Measurements from ENCODE around the gene NPDC1.

NPDC1 gene

GRCh38 chr9:137045294-137046087, 486 bp downstream of the NPDC1 start:
- no peak overlapping the region for H3K27ac Mint-ChIP-seq
- no peaks in the 10 kb centered on the region for H3K36me3 Mint-ChIP-seq (ENCODE audit: low read depth)
- no peak for DNase-seq (ENCODE audit: low spot score)
- peak overlapping the region; percentile 48 for H3K4me3 Mint-ChIP-seq
- no peaks in the 10 kb centered on the region for H3K9me3 Mint-ChIP-seq
- H3K4me1 Mint-ChIP-seq (ENCODE audit: low read depth): peaks cover 5% of the 10 kb centered on the region
- H3K27me3 Mint-ChIP-seq (ENCODE audit: low read depth): peaks cover 43% of the 10 kb centered on the region

GRCh38 chr9:137044502-137045177, 1.3 kb downstream of the NPDC1 start:
- Mint-ChIP-seq H3K9me3 (no peaks in the 10 kb centered on the region), H3K4me1 (ENCODE audit: low read depth) (peaks cover 5% of the 10 kb centered on the region), H3K27me3 (ENCODE audit: low read depth) (peaks cover 36% of the 10 kb centered on the region), H3K36me3 (ENCODE audit: low read depth) (no peaks in the 10 kb centered on the region), H3K27ac (no peak overlapping the region), H3K4me3 (peak overlapping the region; percentile 48)
- DNase-seq (ENCODE audit: low spot score): no peak

- no peaks in the 10 kb centered on the region for H3K36me3 Mint-ChIP-seq (ENCODE audit: low read depth)
- H3K9me3 Mint-ChIP-seq: no peaks in the 10 kb centered on the region
- peaks cover 32% of the 10 kb centered on the region for H3K27me3 Mint-ChIP-seq (ENCODE audit: low read depth)
- H3K4me1 Mint-ChIP-seq (ENCODE audit: low read depth): peaks cover 5% of the 10 kb centered on the region
- H3K4me3 Mint-ChIP-seq: no peak overlapping the region
- no peak for DNase-seq (ENCODE audit: low spot score)
- H3K27ac Mint-ChIP-seq: no peak overlapping the region
Observed at GRCh38 chr9:137044037-137044436, 1.9 kb downstream of the NPDC1 start.

GRCh38 chr9:137042751-137043727, 2.9 kb downstream of the NPDC1 start:
- peaks cover 5% of the 10 kb centered on the region for H3K4me1 Mint-ChIP-seq (ENCODE audit: low read depth)
- no peaks in the 10 kb centered on the region for H3K9me3 Mint-ChIP-seq
- H3K27me3 Mint-ChIP-seq (ENCODE audit: low read depth): peaks cover 30% of the 10 kb centered on the region
- DNase-seq (ENCODE audit: low spot score): no peak
- H3K36me3 Mint-ChIP-seq (ENCODE audit: low read depth): no peaks in the 10 kb centered on the region
- no peak overlapping the region for H3K27ac Mint-ChIP-seq
- no peak overlapping the region for H3K4me3 Mint-ChIP-seq

GRCh38 chr9:137041124-137041523, 4.9 kb downstream of the NPDC1 start:
- peaks cover 16% of the 10 kb centered on the region for H3K27me3 Mint-ChIP-seq (ENCODE audit: low read depth)

GRCh38 chr9:137040568-137040967, 5.4 kb downstream of the NPDC1 start:
- Mint-ChIP-seq H3K27me3 (ENCODE audit: low read depth) (peaks cover 16% of the 10 kb centered on the region), H3K4me1 (ENCODE audit: low read depth) (peaks cover 5% of the 10 kb centered on the region), H3K27ac (no peak overlapping the region), H3K36me3 (ENCODE audit: low read depth) (no peaks in the 10 kb centered on the region), H3K9me3 (no peaks in the 10 kb centered on the region), H3K4me3 (no peak overlapping the region)
- DNase-seq (ENCODE audit: low spot score): no peak

More at GRCh38 chr9:137041124-137041523, 4.9 kb downstream of the NPDC1 start:
- H3K4me1 Mint-ChIP-seq (ENCODE audit: low read depth): peaks cover 5% of the 10 kb centered on the region
- no peaks in the 10 kb centered on the region for H3K9me3 Mint-ChIP-seq
- no peak overlapping the region for H3K27ac Mint-ChIP-seq
- DNase-seq (ENCODE audit: low spot score): no peak
- no peak overlapping the region for H3K4me3 Mint-ChIP-seq
- H3K36me3 Mint-ChIP-seq (ENCODE audit: low read depth): no peaks in the 10 kb centered on the region

GRCh38 chr9:137039611-137040366, 6.2 kb downstream of the NPDC1 start:
- no peak for DNase-seq (ENCODE audit: low spot score)
- Mint-ChIP-seq H3K4me3 (no peak overlapping the region), H3K9me3 (no peaks in the 10 kb centered on the region), H3K36me3 (ENCODE audit: low read depth) (no peaks in the 10 kb centered on the region), H3K27ac (no peak overlapping the region), H3K27me3 (ENCODE audit: low read depth) (peaks cover 9% of the 10 kb centered on the region), H3K4me1 (ENCODE audit: low read depth) (peaks cover 9% of the 10 kb centered on the region)

GRCh38 chr9:137038916-137039315, 7.1 kb downstream of the NPDC1 start:
- Mint-ChIP-seq H3K36me3 (ENCODE audit: low read depth) (no peaks in the 10 kb centered on the region), H3K27ac (no peak overlapping the region), H3K27me3 (ENCODE audit: low read depth) (peaks cover under 1% of the 10 kb centered on the region), H3K4me1 (ENCODE audit: low read depth) (peaks cover 10% of the 10 kb centered on the region), H3K4me3 (no peak overlapping the region), H3K9me3 (no peaks in the 10 kb centered on the region)
- no peak for DNase-seq (ENCODE audit: low spot score)

- no peak overlapping the region for H3K27ac Mint-ChIP-seq
- no peaks in the 10 kb centered on the region for H3K9me3 Mint-ChIP-seq
- no peaks in the 10 kb centered on the region for H3K36me3 Mint-ChIP-seq (ENCODE audit: low read depth)
- no peak overlapping the region for H3K4me3 Mint-ChIP-seq
- no peaks in the 10 kb centered on the region for H3K27me3 Mint-ChIP-seq (ENCODE audit: low read depth)
- DNase-seq (ENCODE audit: low spot score): no peak
- H3K4me1 Mint-ChIP-seq (ENCODE audit: low read depth): peaks cover 15% of the 10 kb centered on the region
Observed at GRCh38 chr9:137037483-137037882, 8.5 kb downstream of the NPDC1 start.

GRCh38 chr9:137037035-137037434, 8.9 kb downstream of the NPDC1 start:
- no peak for DNase-seq (ENCODE audit: low spot score)
- Mint-ChIP-seq H3K27ac (no peak overlapping the region), H3K4me3 (no peak overlapping the region), H3K36me3 (ENCODE audit: low read depth) (no peaks in the 10 kb centered on the region), H3K9me3 (no peaks in the 10 kb centered on the region), H3K4me1 (ENCODE audit: low read depth) (peaks cover 16% of the 10 kb centered on the region), H3K27me3 (ENCODE audit: low read depth) (no peaks in the 10 kb centered on the region)

GRCh38 chr9:137035937-137036336, 10.0 kb downstream of the NPDC1 start:
- DNase-seq (ENCODE audit: low spot score): no peak
- no peak overlapping the region for H3K27ac Mint-ChIP-seq
- no peaks in the 10 kb centered on the region for H3K36me3 Mint-ChIP-seq (ENCODE audit: low read depth)
- no peaks in the 10 kb centered on the region for H3K9me3 Mint-ChIP-seq
- H3K4me3 Mint-ChIP-seq: no peak overlapping the region
- H3K4me1 Mint-ChIP-seq (ENCODE audit: low read depth): peaks cover 19% of the 10 kb centered on the region
- no peaks in the 10 kb centered on the region for H3K27me3 Mint-ChIP-seq (ENCODE audit: low read depth)

GRCh38 chr9:137035507-137035834, 10.5 kb downstream of the NPDC1 start:
- Mint-ChIP-seq H3K4me1 (ENCODE audit: low read depth) (peaks cover 24% of the 10 kb centered on the region), H3K4me3 (peak overlapping the region; percentile 72), H3K27ac (peak overlapping the region; percentile 79), H3K36me3 (ENCODE audit: low read depth) (no peaks in the 10 kb centered on the region), H3K9me3 (no peaks in the 10 kb centered on the region), H3K27me3 (ENCODE audit: low read depth) (no peaks in the 10 kb centered on the region)
- DNase-seq (ENCODE audit: low spot score): no peak

GRCh38 chr9:137034709-137035506, 11.1 kb downstream of the NPDC1 start:
- Mint-ChIP-seq H3K4me3 (peak overlapping the region; percentile 72), H3K27me3 (ENCODE audit: low read depth) (no peaks in the 10 kb centered on the region), H3K36me3 (ENCODE audit: low read depth) (no peaks in the 10 kb centered on the region), H3K27ac (peak overlapping the region; percentile 79), H3K9me3 (no peaks in the 10 kb centered on the region), H3K4me1 (ENCODE audit: low read depth) (peaks cover 27% of the 10 kb centered on the region)
- DNase-seq (ENCODE audit: low spot score): peak; percentile 80

Measured in T-helper 2 cell treated with Interferon-gamma antibody and Interleukin-4, amounts not matched to agents 5 μg/mL and 100 μg/mL, for 36 hours (primary cell).